Measurements from ENCODE around the gene SESN1. TPM values are rescaled to one million over a fixed set of nuclear protein-coding genes. Genes with fewer than 3 reads are reported as not detected.

Gene SESN1
- total RNA-seq, 4 donors from 2014 or later, result 73.3 to 253 (median 128) TPM

GRCh38 chr6:109000289-109000688 lies 94.4 kb downstream of the SESN1 start:
- no peak overlapping the region for H3K4me3 ChIP-seq
- H3K27ac ChIP-seq, result peak overlapping the region; percentile 92 to 98 (median 95)
- peaks cover 90 to 93% of the 10 kb centered on the region in 2 donors for H3K4me1 ChIP-seq
- H3K9me3 ChIP-seq, result no peaks in the 10 kb centered on the region
- in situ Hi-C loops (cut with MboI; ENCODE audit: low sequenced_read_pairs in 4 of 4), result loop anchor here in 1 of 4 donors (10.0 kb wide), 1 partner anchor 65 kb away; no protein-coding TSS in a partner anchor
- H3K36me3 ChIP-seq, result peaks cover 3 to 45% of the 10 kb centered on the region in 2 donors
- TF ChIP-seq CTCF (IDR thresholded peaks at IDR 0.05 in 4 of 5, conservative IDR thresholded peaks at IDR 0.05 in 1 of 5) (no peak), POLR2A (IDR thresholded peaks at IDR 0.05) (no peak)
- DNase-seq (no peak), ATAC-seq (no peak)
- intact Hi-C loops (cut with DNase I; ENCODE audit: low total_unique reads), result loop anchor here (2.0 to 10.0 kb wide), 5 partner anchors 31 to 925 kb away; partner anchors contain the start of genes CD164, OSTM1 and ZBTB24
- no peaks in the 10 kb centered on the region for H3K27me3 ChIP-seq

GRCh38 chr6:108999428-108999827 lies 95.2 kb downstream of the SESN1 start:
- Histone ChIP-seq H3K4me1 (peaks cover 85 to 88% of the 10 kb centered on the region in 2 donors), H3K27me3 (no peaks in the 10 kb centered on the region), H3K9me3 (no peaks in the 10 kb centered on the region), H3K4me3 (peak overlapping the region in 1 of 4 donors; percentile 11), H3K36me3 (peaks cover 3 to 53% of the 10 kb centered on the region in 2 donors), H3K27ac (peak overlapping the region; percentile 92 to 98 (median 95))
- DNase-seq (no peak), ATAC-seq (no peak)
- in situ Hi-C loops (cut with MboI; ENCODE audit: low sequenced_read_pairs in 4 of 4) (no loop called here), intact Hi-C loops (cut with DNase I; ENCODE audit: low total_unique reads) (no loop called here)
- TF ChIP-seq CTCF (IDR thresholded peaks at IDR 0.05 in 4 of 5, conservative IDR thresholded peaks at IDR 0.05 in 1 of 5), result no peak

GRCh38 chr6:108998485-108998884 lies 96.2 kb downstream of the SESN1 start:
- H3K27me3 ChIP-seq, result no peaks in the 10 kb centered on the region
- in situ Hi-C loops (cut with MboI; ENCODE audit: low sequenced_read_pairs in 4 of 4), result no loop called here
- peaks cover 3 to 63% of the 10 kb centered on the region in 2 donors for H3K36me3 ChIP-seq
- no peak for ATAC-seq
- H3K4me3 ChIP-seq, result no peak overlapping the region
- DNase-seq, result no peak
- intact Hi-C loops (cut with DNase I; ENCODE audit: low total_unique reads), result no loop called here
- no peaks in the 10 kb centered on the region for H3K9me3 ChIP-seq
- TF ChIP-seq POLR2A (IDR thresholded peaks at IDR 0.05) (no peak), CTCF (IDR thresholded peaks at IDR 0.05 in 4 of 5, conservative IDR thresholded peaks at IDR 0.05 in 1 of 5) (no peak)
- H3K4me1 ChIP-seq, result peaks cover 77 to 87% of the 10 kb centered on the region in 2 donors
- peak overlapping the region; percentile 67 to 98 (median 94) for H3K27ac ChIP-seq

GRCh38 chr6:108996208-108996607 lies 98.4 kb downstream of the SESN1 start:
- Histone ChIP-seq H3K27ac (peak overlapping the region; percentile 67 to 98 (median 94)), H3K27me3 (no peaks in the 10 kb centered on the region), H3K9me3 (no peaks in the 10 kb centered on the region), H3K4me3 (no peak overlapping the region), H3K4me1 (peaks cover 59 to 69% of the 10 kb centered on the region in 2 donors), H3K36me3 (peaks cover 3 to 85% of the 10 kb centered on the region in 2 donors)
- intact Hi-C loops (cut with DNase I; ENCODE audit: low total_unique reads), result no loop called here
- in situ Hi-C loops (cut with MboI; ENCODE audit: low sequenced_read_pairs in 4 of 4), result no loop called here
- ATAC-seq (peak; percentile 46 to 58), DNase-seq (no peak)
- TF ChIP-seq POLR2A (IDR thresholded peaks at IDR 0.05) (no peak), CTCF (IDR thresholded peaks at IDR 0.05 in 4 of 5, conservative IDR thresholded peaks at IDR 0.05 in 1 of 5) (no peak)

- DNase-seq, result no peak
- Histone ChIP-seq H3K27ac (peak overlapping the region; percentile 67 to 98 (median 94)), H3K4me1 (peaks cover 51 to 60% of the 10 kb centered on the region in 2 donors), H3K4me3 (no peak overlapping the region), H3K9me3 (no peaks in the 10 kb centered on the region), H3K27me3 (no peaks in the 10 kb centered on the region), H3K36me3 (peaks cover 3 to 87% of the 10 kb centered on the region in 2 donors)
- TF ChIP-seq POLR2A (IDR thresholded peaks at IDR 0.05), result no peak
- no peak for TF ChIP-seq CTCF (IDR thresholded peaks at IDR 0.05 in 4 of 5, conservative IDR thresholded peaks at IDR 0.05 in 1 of 5)
- in situ Hi-C loops (cut with MboI; ENCODE audit: low sequenced_read_pairs in 4 of 4) (no loop called here), intact Hi-C loops (cut with DNase I; ENCODE audit: low total_unique reads) (no loop called here)
- ATAC-seq, result peak in 1 of 2 donors; percentile 44
These were observed 99.3 kb downstream of the SESN1 start for GRCh38 chr6:108995296-108995695.
